Activated B cell treated with CpG ODN at 0.5 μM for 24 hours (primary cell): ENCODE results near the gene UNC13B. TPM values are rescaled to one million over a fixed set of nuclear protein-coding genes. Genes with fewer than 3 reads are reported as not detected.

ENCODE experiments used
- ATAC-seq: fragments of 200-7000 bp; cut with Tn5 transposase; one replicate; pipeline ENCODE4 v1.10.0; 2021; ENCODE audit warnings: low read depth, mild to moderate bottlenecking, moderate library complexity
- CTCF ChIA-PET: fragments of 350-600 bp; sonication (Branson Sonifier 250); formaldehyde crosslinking; loops from one replicate; lab custom pipeline; 2021; ENCODE audit warnings: antibody characterized with exemption; lab: Charles Lee
- POLR2A ChIA-PET: fragments of 350-600 bp; sonication (Branson Sonifier 250); formaldehyde crosslinking; loops from one replicate; lab custom pipeline; 2021; ENCODE audit warnings: antibody characterized with exemption; lab: Charles Lee
- DNase-seq: peaks from one replicate; pipeline ENCODE4 v3.0.0; 2022
- H3K27ac Mint-ChIP-seq: one replicate; pipeline ENCODE4 v1.8.0; 2020; ENCODE audit warnings: mixed read lengths
- H3K27me3 Mint-ChIP-seq: one replicate; pipeline ENCODE4 v1.8.0; 2021; ENCODE audit warnings: mixed read lengths
- H3K36me3 Mint-ChIP-seq: one replicate; pipeline ENCODE4 v1.8.0; 2021; ENCODE audit warnings: low read depth, mixed read lengths
- H3K4me1 Mint-ChIP-seq: one replicate; pipeline ENCODE4 v1.8.0; 2021; ENCODE audit warnings: mixed read lengths
- H3K4me3 Mint-ChIP-seq: one replicate; pipeline ENCODE4 v1.8.0; 2020; ENCODE audit warnings: mild to moderate bottlenecking, mixed read lengths
- H3K9me3 Mint-ChIP-seq: one replicate; pipeline ENCODE4 v1.8.0; 2020; ENCODE audit warnings: mixed read lengths
- CTCF ChIP-seq: fragments of 200-600 bp; IDR thresholded peaks from one replicate; pipeline ENCODE4 v1.8.0; 2022; ENCODE audit warnings: antibody characterized with exemption, mild to moderate bottlenecking
- intact Hi-C: fragments of 100-400 bp; cut with micrococcal nuclease; formaldehyde crosslinking; loops from one replicate; pipeline ENCODE4 v1.15.1; 2024
- total RNA-seq: library from RNA; stranded (reverse); gene quantifications from 2 replicates; pipeline ENCODE4 v1.2.3, GENCODE V29; 2022

UNC13B gene
- total RNA-seq, 1 donor from 2014 or later: 0.53 TPM

DNA sequence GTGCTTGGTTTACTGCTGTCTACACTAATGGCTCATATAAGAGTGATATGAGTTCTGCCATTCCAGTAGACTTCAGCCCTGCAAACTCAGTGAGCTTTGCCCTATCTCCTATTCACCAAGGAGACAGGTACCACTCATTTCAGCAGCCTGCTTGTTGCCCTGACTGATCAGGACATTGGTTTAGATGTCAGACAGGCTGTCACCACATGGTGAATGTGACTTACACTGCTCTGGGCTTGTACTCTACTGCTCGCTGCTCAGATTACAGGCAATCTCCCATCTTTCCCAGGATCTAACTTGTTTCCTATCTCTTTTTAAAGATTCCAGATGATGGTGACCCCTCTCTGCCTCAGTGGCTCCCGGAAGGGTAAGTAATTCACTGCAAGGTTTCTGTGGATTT lies 204.8 kb downstream of the UNC13B start:
- no peaks in the 10 kb centered on the region for H3K27me3 Mint-ChIP-seq
- H3K9me3 Mint-ChIP-seq: no peaks in the 10 kb centered on the region
- CTCF ChIA-PET: no interaction called here
- ATAC-seq (no peak), DNase-seq (no peak)
- no peak for TF ChIP-seq CTCF
- H3K27ac Mint-ChIP-seq: no peak overlapping the region
- H3K4me1 Mint-ChIP-seq: no peaks in the 10 kb centered on the region
- no peak overlapping the region for H3K4me3 Mint-ChIP-seq
- POLR2A ChIA-PET: no interaction called here
- intact Hi-C loops: no loop called here
- H3K36me3 Mint-ChIP-seq: no peaks in the 10 kb centered on the region

GRCh38 chr9:35367451-35367850 lies 205.6 kb downstream of the UNC13B start:
- no peak overlapping the region for H3K27ac Mint-ChIP-seq
- ChIA-PET POLR2A (no interaction called here), CTCF (no interaction called here)
- ATAC-seq (no peak), DNase-seq (no peak)
- H3K9me3 Mint-ChIP-seq: no peaks in the 10 kb centered on the region
- H3K27me3 Mint-ChIP-seq: no peaks in the 10 kb centered on the region
- no peaks in the 10 kb centered on the region for H3K36me3 Mint-ChIP-seq
- H3K4me3 Mint-ChIP-seq: no peak overlapping the region
- no peaks in the 10 kb centered on the region for H3K4me1 Mint-ChIP-seq
- TF ChIP-seq CTCF: no peak
- intact Hi-C loops: no loop called here

DNA sequence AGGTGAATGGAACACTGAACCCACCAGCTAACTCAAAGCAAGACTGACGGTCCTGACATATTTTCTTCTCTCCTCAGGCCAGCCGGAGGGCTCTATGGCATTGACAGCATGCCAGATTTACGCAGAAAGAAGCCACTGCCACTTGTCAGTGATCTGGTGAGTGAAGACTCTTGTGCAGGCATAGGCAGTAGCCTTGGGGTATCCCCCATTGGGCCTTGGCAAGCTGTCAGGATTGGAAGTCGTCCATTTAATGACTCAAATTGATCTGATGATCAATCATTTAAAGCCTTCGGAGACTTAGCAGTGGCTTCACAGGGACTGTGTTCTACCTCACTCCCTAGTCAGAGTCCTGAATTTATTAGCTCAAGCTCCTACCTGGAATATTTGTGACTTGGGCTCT lies 208.4 kb downstream of the UNC13B start:
- ChIA-PET POLR2A (no interaction called here), CTCF (no interaction called here)
- H3K27me3 Mint-ChIP-seq: no peaks in the 10 kb centered on the region
- DNase-seq (no peak), ATAC-seq (no peak)
- no peaks in the 10 kb centered on the region for H3K9me3 Mint-ChIP-seq
- H3K27ac Mint-ChIP-seq: no peak overlapping the region
- no peak overlapping the region for H3K4me3 Mint-ChIP-seq
- TF ChIP-seq CTCF: no peak
- intact Hi-C loops: no loop called here
- no peaks in the 10 kb centered on the region for H3K4me1 Mint-ChIP-seq
- no peaks in the 10 kb centered on the region for H3K36me3 Mint-ChIP-seq

DNA sequence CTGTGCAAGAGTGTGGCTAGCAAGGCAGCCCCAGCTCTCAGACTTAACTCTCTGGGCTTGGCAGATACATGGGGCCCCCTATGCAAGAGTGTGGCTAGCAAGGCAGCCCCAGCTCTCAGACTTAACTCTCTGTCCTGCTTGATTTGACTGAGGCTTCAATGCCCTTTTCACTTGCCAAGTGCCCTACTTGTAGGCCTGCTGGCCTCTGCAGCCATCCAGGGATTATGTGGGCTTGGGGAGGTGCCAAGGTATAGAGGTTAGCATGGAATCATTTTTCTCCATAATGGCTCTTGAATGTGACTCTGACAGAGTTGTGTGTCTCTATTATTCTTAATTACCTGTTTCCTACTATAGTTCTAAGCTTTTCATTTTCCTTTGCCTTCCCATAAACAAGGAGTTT lies 212.6 kb downstream of the UNC13B start:
- no peak for DNase-seq
- CTCF ChIA-PET: no interaction called here
- no peaks in the 10 kb centered on the region for H3K4me1 Mint-ChIP-seq
- no peak overlapping the region for H3K27ac Mint-ChIP-seq
- H3K36me3 Mint-ChIP-seq: no peaks in the 10 kb centered on the region
- intact Hi-C loops: no loop called here
- H3K4me3 Mint-ChIP-seq: no peak overlapping the region
- no peak for ATAC-seq
- POLR2A ChIA-PET: no interaction called here
- no peaks in the 10 kb centered on the region for H3K27me3 Mint-ChIP-seq
- no peak for TF ChIP-seq CTCF
- no peaks in the 10 kb centered on the region for H3K9me3 Mint-ChIP-seq

DNA sequence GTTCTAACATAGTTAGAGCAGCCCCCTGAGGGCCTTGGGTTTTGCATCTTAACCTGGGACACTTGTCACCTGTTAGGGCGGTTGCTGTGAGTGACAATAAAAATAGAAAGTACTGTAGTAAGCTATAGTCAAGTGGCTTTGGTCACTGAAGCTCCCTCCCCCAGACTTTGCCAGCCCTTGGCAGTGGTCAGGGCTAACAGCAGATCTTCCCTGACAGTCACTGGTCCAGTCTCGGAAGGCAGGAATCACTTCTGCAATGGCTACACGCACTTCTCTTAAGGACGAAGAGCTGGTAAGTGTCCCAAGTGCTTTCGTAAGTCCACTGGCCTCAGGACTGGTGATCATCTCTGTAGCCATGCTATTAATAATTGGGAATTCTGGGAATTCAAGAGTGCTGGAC lies 213.1 kb downstream of the UNC13B start:
- H3K27ac Mint-ChIP-seq: no peak overlapping the region
- DNase-seq: no peak
- no peaks in the 10 kb centered on the region for H3K36me3 Mint-ChIP-seq
- ATAC-seq: no peak
- intact Hi-C loops: no loop called here
- CTCF ChIA-PET: no interaction called here
- TF ChIP-seq CTCF: no peak
- H3K27me3 Mint-ChIP-seq: no peaks in the 10 kb centered on the region
- no peaks in the 10 kb centered on the region for H3K9me3 Mint-ChIP-seq
- POLR2A ChIA-PET: no interaction called here
- no peaks in the 10 kb centered on the region for H3K4me1 Mint-ChIP-seq
- H3K4me3 Mint-ChIP-seq: no peak overlapping the region
